Frontal cortex (tissue), 4 donors: ENCODE measurements around the gene LRP1. TPM values are rescaled to one million over a fixed set of nuclear protein-coding genes. Genes with fewer than 3 reads are reported as not detected.
A peak's percentile ranks its signal among the peaks of the same experiment; 100 is the strongest.

Experiments
- DNase-seq, 2 donors: peaks; one replicate each; pipeline ENCODE4 v3.0.0; 2012; ENCODE audit warnings: low spot score in 2 of 2
- FAIRE-seq: peaks from 2 replicates; lab custom pipeline; 2012; peaks lifted over from hg19 to GRCh38; lab: Jason Lieb, UNC
- total RNA-seq: library from RNA; depleted of rRNA; stranded (reverse); fragments of >200 nt; gene quantifications from one replicate; pipeline ENCODE4 v1.2.3, GENCODE V29; 2014
- donor health status: control.
- donor health status: control.
- donor health status: control.

LRP1 gene
- total RNA-seq, 1 donor from 2014 or later, result 63.2 TPM

GRCh38 chr12:57216014-57216911 is 88.0 kb downstream of the LRP1 start, which contains the start of gene NXPH4:
Gene NXPH4, plus strand, starts transcription at chr12:57216794. Its CDS starts 176 bp downstream, at chr12:57216970.
- DNase-seq (peak; percentile 68 to 75), FAIRE-seq (no peak)

DNA sequence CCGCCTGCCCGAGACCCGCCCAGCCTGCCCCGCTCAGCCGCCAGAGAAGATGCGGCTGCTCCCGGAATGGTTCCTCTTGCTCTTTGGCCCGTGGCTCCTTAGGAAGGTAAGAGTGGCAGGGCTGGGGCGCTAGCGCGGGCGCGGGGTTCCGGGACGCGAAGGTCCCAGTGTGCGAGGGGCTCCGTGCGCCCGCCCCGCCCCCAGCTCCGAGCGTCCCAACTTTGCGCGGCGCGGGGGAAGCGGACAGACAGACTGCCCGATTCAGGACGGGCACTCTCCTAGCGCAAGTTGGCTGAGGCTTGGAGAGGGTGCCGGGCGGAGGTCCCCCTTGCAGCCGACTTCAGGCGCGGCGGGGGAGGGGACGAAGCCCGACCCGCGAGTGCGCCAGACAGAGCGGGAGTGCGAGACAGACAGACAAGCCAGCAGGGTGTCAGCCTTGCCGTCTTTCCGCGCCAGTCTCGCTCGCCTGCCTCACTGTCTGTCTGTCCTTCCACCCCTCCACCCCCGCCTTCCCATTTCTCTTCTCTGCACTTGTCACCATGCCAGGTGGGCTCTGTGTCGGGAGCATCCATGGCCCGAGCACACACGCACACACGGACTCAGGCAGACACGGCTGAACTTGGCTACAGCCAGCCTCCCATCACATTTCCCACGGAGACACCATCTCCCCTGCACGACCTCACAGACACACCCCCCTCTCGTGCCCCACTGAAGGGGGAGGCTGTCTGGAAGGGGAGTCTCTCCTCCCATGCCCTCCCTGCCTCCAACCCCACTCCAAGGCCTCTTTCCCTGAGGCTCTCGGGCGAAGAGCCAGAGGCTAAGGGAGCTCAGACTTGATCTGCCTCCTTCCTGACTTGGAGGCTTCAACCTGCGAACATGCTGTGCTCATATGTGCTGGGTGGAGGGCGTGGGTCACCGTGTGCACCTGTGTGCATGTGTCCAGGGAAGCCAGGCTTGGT is 88.9 kb downstream of the LRP1 start:
- FAIRE-seq (no peak), DNase-seq (no peak)

DNA sequence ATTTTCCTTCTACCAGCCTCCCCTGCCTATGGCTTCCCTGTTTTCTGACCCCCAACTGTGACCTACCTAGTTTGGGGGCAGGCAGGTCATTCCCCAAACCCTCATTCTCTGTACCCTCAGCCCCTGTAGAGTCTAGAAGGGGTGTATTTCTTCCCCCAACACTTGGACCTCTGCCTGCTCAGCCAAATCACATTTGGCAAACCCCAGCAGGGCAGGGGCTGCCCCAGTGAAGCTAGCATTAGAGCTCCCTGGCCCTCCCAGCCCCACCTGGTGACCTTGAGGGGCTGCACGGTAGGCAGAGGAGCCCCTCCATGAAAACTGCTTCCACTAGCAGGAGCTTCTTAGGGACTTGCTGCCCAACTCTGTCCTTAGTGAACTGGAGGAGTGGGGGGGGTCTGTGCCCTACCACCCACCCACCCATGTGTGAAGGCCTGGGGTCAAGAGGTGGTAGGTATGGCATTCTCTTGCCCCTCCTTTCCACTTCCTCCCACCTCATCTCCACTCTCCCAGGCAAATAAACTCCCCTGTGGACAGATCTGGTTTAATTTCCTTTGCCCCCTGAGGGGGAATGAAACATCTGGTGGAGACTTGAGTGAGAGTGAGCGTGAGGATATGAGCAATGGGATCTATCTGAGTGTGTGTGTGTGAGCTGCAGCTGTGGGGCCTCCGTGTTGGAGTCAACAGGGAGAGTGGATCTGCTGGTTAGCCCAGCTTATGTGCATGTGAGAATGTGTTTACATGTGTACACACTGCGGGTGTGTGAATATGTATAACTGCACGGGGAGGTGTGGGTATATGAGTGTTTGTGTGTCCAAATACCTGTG is 90.0 kb downstream of the LRP1 start:
- no peak for FAIRE-seq
- DNase-seq, result no peak

DNA sequence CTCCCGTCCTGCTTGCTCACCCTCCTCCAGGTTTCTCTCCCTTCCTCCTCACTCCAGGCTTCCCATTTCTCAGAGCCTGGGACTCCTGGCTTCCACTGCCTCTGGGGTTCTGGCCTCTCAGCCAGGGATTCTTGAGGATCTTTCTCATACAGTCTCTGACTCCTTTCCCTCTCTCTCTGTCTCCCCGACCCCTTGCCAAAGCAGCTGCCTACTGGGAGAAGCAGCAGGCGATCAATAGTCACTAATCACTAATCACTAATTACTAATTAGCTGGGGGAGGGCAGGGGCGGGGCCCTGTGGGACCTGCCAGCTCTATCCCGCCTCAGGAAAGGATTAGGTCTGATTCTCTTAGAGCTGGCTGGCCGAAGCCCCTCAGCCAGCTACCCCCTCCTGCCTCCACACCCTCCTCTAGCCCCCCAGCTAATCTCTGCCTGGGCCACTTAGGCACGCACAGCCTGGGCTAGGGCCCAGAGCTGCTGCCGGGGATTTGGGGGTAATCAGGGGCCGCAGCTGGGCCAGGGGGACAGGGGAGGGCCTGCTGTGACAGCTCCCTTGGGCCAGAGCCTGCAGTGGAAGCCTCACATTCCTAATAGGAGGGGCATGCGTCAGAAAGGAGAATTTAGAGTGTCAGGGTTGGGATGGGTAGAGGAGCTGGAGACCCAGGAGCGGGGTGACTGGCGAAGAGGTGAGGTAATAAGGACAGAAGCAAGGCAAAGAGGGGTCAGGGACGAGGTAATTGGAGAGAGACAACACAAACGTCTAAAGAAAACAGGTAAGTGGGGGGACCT is 91.1 kb downstream of the LRP1 start:
- FAIRE-seq, result no peak
- no peak for DNase-seq

- FAIRE-seq (no peak), DNase-seq (no peak)
Measured at GRCh38 chr12:57219993-57220754, 91.9 kb downstream of the LRP1 start.

DNA sequence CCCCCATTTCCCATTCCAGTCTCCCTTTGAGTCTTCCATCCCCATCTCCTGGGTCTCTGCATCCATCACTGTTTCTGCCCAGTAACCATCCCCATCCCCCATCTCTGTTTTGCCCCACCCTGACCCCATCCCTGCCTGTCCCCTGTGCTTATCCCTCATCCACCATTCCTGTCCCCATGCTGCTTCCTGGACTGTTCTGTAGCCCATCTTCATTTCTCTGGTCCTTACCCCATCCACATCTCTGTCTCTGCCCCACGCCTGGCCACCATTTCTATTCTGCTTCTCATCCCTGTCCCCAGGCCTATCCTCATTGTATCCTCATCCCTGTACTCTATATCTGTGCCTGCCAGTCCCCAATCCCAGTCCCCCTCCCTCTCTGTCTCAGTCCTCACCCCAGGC is 92.5 kb downstream of the LRP1 start:
- no peak for DNase-seq

DNA sequence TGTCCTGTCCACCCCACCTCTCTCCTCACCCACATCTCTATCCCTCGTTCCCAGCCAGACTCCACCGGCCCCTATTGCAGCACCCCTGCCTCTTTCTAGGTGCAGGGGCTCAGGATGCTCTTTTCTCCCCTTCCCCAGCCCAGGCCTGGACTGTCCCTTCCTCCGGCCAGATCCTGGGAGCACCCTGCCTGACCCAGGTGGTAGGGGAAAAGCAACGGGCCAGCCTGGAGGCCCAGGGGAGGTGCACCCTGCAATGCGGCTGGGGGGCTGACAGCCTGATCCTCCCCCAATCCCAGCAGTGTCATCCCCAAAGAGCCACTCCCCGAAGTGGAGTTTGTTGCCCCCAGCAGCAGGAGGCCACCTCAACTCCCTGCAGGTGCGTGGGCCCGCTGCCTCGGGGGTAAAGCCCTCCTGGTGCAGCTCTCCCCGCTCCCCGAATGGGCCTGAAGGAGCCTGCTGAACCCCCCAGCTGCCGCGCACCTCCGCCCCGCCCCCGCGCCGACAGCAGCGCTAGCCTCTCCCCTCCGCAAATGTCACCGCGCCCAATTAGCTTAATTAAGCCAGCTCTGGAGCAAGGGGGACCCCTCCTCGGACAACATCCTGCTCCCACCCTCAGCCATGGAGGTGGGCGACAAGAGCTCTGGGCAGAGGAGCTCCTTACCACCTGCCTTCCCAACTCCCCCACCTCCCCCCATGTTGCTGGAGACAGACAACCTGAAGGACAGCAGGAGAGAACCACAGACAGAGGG is 93.1 kb downstream of the LRP1 start:
- no peak for FAIRE-seq

More for the DNA sequence above, 92.5 kb downstream of the LRP1 start:
- no peak for FAIRE-seq

DNA sequence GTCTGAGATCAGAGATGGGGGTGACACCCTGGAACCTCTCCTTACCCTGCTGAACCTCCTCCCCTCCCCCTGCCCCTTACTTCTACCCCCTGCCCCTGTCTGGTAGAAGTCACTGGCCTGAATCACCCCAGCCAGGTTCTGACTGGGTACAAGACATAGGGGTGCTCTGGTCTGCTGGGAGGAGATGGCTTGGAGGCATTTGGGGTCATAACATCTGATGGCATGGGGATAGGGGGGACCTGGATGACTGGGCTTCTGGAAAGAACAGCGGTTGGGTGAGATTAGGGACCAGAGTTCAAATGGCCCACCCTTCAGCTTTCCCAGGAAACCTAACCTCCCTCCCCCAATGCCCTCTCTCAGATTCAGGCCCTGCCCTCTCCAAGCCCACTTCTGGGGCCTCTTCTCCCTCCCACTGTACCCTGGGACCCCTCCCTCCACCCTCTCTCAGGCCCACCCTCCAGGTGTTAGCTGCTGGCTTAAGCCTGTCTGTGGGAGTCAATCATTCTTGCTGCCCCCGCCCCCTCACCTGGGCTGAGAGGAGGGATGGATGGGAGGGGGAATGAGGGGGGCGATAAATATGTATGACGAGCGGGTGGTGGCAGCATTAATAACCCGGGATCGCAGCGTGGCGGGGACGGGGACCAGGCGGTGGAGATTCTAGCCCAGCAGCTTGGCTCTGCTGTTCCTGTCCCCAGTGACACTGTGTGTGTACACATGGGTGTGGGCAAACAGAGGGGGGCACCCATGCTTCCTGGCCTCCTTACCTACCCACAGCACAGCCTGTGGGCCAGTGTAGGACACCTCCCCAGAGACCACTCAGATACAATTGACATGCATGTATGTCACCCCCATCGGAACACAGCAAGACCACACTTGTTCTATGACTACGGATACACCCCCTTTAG is 94.3 kb downstream of the LRP1 start:
- DNase-seq (no peak), FAIRE-seq (no peak)

More for the DNA sequence above, 93.1 kb downstream of the LRP1 start:
- DNase-seq, result no peak

- no peak for DNase-seq
Measured at GRCh38 chr12:57223191-57224165, 95.2 kb downstream of the LRP1 start.

GRCh38 chr12:57224278-57224972 is 96.1 kb downstream of the LRP1 start:
- FAIRE-seq, result no peak
- DNase-seq, result no peak

More at GRCh38 chr12:57223191-57224165, 95.2 kb downstream of the LRP1 start:
- no peak for FAIRE-seq

GRCh38 chr12:57224973-57225679 is 96.8 kb downstream of the LRP1 start:
- FAIRE-seq (no peak), DNase-seq (no peak)

- DNase-seq (no peak), FAIRE-seq (no peak)
Measured at GRCh38 chr12:57225680-57226210, 97.5 kb downstream of the LRP1 start.

DNA sequence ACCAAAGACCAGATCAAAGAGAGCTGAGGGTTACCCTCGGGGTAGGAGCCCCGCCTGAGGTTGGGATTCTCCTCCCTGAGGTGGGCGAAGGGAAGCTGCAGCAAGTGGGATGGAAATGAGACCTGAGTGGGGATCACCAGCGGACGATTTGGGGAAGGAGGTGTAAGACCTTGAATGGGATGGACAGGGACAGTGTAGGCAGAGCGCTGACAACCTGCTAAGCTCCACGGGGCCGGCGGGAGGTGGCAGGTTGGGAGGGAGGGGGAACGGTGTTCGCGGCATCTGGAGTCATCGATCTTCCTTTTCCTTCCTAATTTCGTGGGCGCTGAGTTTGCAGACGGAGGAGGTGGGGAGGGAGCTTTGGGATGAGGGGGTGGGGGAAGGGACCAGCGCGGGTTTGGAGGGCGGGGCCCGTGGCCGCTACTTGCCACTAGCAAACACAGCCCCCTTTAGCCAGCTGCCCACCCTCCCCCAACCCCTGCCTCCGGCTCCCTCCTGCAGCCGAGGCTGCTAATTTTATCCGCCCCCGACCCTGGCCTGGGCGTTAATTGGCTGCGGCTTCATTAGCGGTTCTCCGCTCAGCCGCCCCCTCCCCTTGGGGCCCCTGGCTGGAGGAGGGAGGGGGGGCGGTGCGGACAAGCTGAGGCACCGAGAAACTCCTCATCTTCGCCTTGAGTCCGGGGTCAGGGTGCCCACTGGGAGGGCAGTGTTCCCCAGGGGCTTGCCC is 98.5 kb downstream of the LRP1 start:
- FAIRE-seq (no peak), DNase-seq (no peak)
